ENCODE data around the gene PRKN.

GRCh38 chr6:162181741-162182401 lies 545.7 kb downstream of the PRKN start:
- TF ChIP-seq CTCF (IDR thresholded peaks at IDR 0.05; ENCODE audit: poor library complexity) (no peak), EZH2 (IDR thresholded peaks at IDR 0.05; ENCODE audit: borderline replicate concordance) (no peak)
